Gastrocnemius medialis (tissue), 4 donors: Measurements from ENCODE around the gene BET1L. TPM values are rescaled to one million over a fixed set of nuclear protein-coding genes. Genes with fewer than 3 reads are reported as not detected.

Source experiments
- ATAC-seq, 2 donors: fragments of 150-250 bp; one replicate each; pipeline ENCODE4 v1.9.1; 2016
- DNase-seq, 2 donors: peaks; one replicate each; pipeline ENCODE4 v3.0.0-alpha.2; 2019
- H3K27ac ChIP-seq, 4 donors: fragments of 200-600 bp; sonication (generic); 1 replicate in 1 of 4; 2 replicates in 3 of 4; pipeline ENCODE4 v1.5.1; 2016 to 2018; ENCODE audit warnings: mild to moderate bottlenecking in 2 of 4, moderate library complexity in 1 of 4
- H3K27me3 ChIP-seq, 3 donors: fragments of 200-600 bp; sonication (generic) in 2 of 3; 1 replicate in 1 of 3; 2 replicates in 2 of 3; pipeline versions ENCODE4 v1.5.1 to v1.6.0; 2016 to 2019; ENCODE audit warnings: mild to moderate bottlenecking in 1 of 3, moderate library complexity in 1 of 3
- H3K36me3 ChIP-seq, 2 donors: fragments of 200-600 bp; sonication (generic) in 1 of 2; one replicate each; pipeline ENCODE4 v1.5.1; 2017 to 2018
- H3K4me1 ChIP-seq, 2 donors: fragments of 200-600 bp; sonication (generic) in 1 of 2; one replicate each; pipeline ENCODE4 v1.5.1; 2016 to 2017; ENCODE audit warnings: mild to moderate bottlenecking in 2 of 2
- H3K4me3 ChIP-seq, 4 donors: fragments of 200-600 bp; sonication (generic) in 3 of 4; 1 replicate in 1 of 4; 2 replicates in 3 of 4; pipeline ENCODE4 v1.5.1; 2016 to 2019; ENCODE audit warnings: mild to moderate bottlenecking in 2 of 4
- H3K9me3 ChIP-seq, 3 donors: fragments of 200-600 bp; sonication (generic) in 2 of 3; 1 replicate in 1 of 3; 2 replicates in 2 of 3; pipeline ENCODE4 v1.5.1; 2016 to 2019
- CTCF ChIP-seq, 5 experiments: fragments of 450-650 bp in 3 of 5; fragments of 200-600 bp in 2 of 5; sonication (generic) in 2 of 5; IDR thresholded peaks in 4 of 5; conservative IDR thresholded peaks in 1 of 5; 1 replicate in 4 of 5; 2 replicates in 1 of 5; pipeline ENCODE4 v1.5.1; 2016 to 2019; ENCODE audit warnings: antibody characterized with exemption in 5 of 5, mild to moderate bottlenecking in 3 of 5, moderate library complexity in 3 of 5
- POLR2A ChIP-seq, 2 donors: fragments of 450-650 bp; IDR thresholded peaks; one replicate each; pipeline ENCODE4 v1.6.1; 2017; ENCODE audit warnings: antibody characterized with exemption in 2 of 2, mild to moderate bottlenecking in 2 of 2, moderate library complexity in 2 of 2
- in situ Hi-C, 4 donors: fragments of 200-750 bp; cut with MboI; loops; one replicate each; pipeline versions ENCODE4 v1.15.0 to v1.8.0; 2017; ENCODE audit warnings: low sequenced_read_pairs in 4 of 4
- intact Hi-C: fragments of 100-400 bp; cut with DNase I; formaldehyde crosslinking; loops from one replicate; pipeline ENCODE4 v1.15.1; 2023; ENCODE audit warnings: low total_unique reads
- total RNA-seq, 4 donors: library from RNA; depleted of rRNA; stranded (reverse); fragments of >200 nt; gene quantifications; one replicate each; pipeline versions ENCODE4 v1.1.0 to v1.2.3, GENCODE V29; 2016

BET1L gene
- total RNA-seq, 4 donors from 2014 or later, result 11.3 to 15.9 (median 12.8) TPM

- DNase-seq (no peak), ATAC-seq (no peak)
- no peak overlapping the region for H3K4me3 ChIP-seq
- TF ChIP-seq POLR2A (IDR thresholded peaks at IDR 0.05) (no peak), CTCF (IDR thresholded peaks at IDR 0.05 in 4 of 5, conservative IDR thresholded peaks at IDR 0.05 in 1 of 5) (no peak)
- peaks cover 13 to 17% of the 10 kb centered on the region in 2 donors for H3K4me1 ChIP-seq
- intact Hi-C loops, result loop anchor here (10.0 kb wide), 1 partner anchor 242 kb away; the partner anchor contains the start of gene ANO9
- H3K36me3 ChIP-seq, result peaks cover 0 to 29% of the 10 kb centered on the region in 2 donors
- H3K27ac ChIP-seq, result no peak overlapping the region
- no peaks in the 10 kb centered on the region for H3K9me3 ChIP-seq
- in situ Hi-C loops, result no loop called here
- H3K27me3 ChIP-seq, result no peaks in the 10 kb centered on the region
Observed at GRCh38 chr11:203056-203944, 3.9 kb downstream of the BET1L start.

- in situ Hi-C loops (no loop called here), intact Hi-C loops (loop anchor here (10.0 kb wide), 1 partner anchor 242 kb away; the partner anchor contains the start of gene ANO9)
- no peak overlapping the region for H3K4me3 ChIP-seq
- no peak for TF ChIP-seq CTCF (IDR thresholded peaks at IDR 0.05 in 4 of 5, conservative IDR thresholded peaks at IDR 0.05 in 1 of 5)
- TF ChIP-seq POLR2A (IDR thresholded peaks at IDR 0.05), result no peak
- ATAC-seq, result no peak
- no peak overlapping the region for H3K27ac ChIP-seq
- H3K4me1 ChIP-seq, result peaks cover 13 to 17% of the 10 kb centered on the region in 2 donors
- no peak for DNase-seq
- no peaks in the 10 kb centered on the region for H3K27me3 ChIP-seq
- peaks cover 0 to 29% of the 10 kb centered on the region in 2 donors for H3K36me3 ChIP-seq
- no peaks in the 10 kb centered on the region for H3K9me3 ChIP-seq
Observed at GRCh38 chr11:202490-202889, 4.7 kb downstream of the BET1L start.

- H3K27me3 ChIP-seq, result no peaks in the 10 kb centered on the region
- H3K27ac ChIP-seq, result no peak overlapping the region
- intact Hi-C loops (loop anchor here (10.0 kb wide), 1 partner anchor 243 kb away; the partner anchor contains the start of gene ANO9), in situ Hi-C loops (no loop called here)
- no peak for ATAC-seq
- DNase-seq, result no peak
- peaks cover 13 to 17% of the 10 kb centered on the region in 2 donors for H3K4me1 ChIP-seq
- no peaks in the 10 kb centered on the region for H3K9me3 ChIP-seq
- H3K36me3 ChIP-seq, result peaks cover 0 to 29% of the 10 kb centered on the region in 2 donors
- TF ChIP-seq POLR2A (IDR thresholded peaks at IDR 0.05) (no peak), CTCF (IDR thresholded peaks at IDR 0.05 in 4 of 5, conservative IDR thresholded peaks at IDR 0.05 in 1 of 5) (no peak)
- H3K4me3 ChIP-seq, result no peak overlapping the region
Observed at GRCh38 chr11:201966-202365, 5.2 kb downstream of the BET1L start.

GRCh38 chr11:200224-201003 is 6.8 kb downstream of the BET1L start:
- H3K9me3 ChIP-seq, result no peaks in the 10 kb centered on the region
- in situ Hi-C loops, result no loop called here
- H3K27ac ChIP-seq, result no peak overlapping the region
- peaks cover 0 to 27% of the 10 kb centered on the region in 2 donors for H3K36me3 ChIP-seq
- no peak for DNase-seq
- ATAC-seq, result no peak
- H3K4me1 ChIP-seq, result peaks cover 2 to 5% of the 10 kb centered on the region in 2 donors
- intact Hi-C loops, result loop anchor here (10.0 kb wide), 1 partner anchor 244 kb away; the partner anchor contains the start of gene ANO9
- TF ChIP-seq POLR2A (IDR thresholded peaks at IDR 0.05) (no peak), CTCF (IDR thresholded peaks at IDR 0.05 in 4 of 5, conservative IDR thresholded peaks at IDR 0.05 in 1 of 5) (no peak)
- no peaks in the 10 kb centered on the region for H3K27me3 ChIP-seq
- H3K4me3 ChIP-seq, result no peak overlapping the region
